DMS79 treated with DMSO at 0.1 percent for 48 hours (cell line): ENCODE results near the gene RABGAP1L.

ENCODE experiments used
- DNase-seq: peaks from one replicate; lab custom pipeline; 2025; lab: John Stamatoyannopoulos, UW

Gene RABGAP1L

GRCh38 chr1:174198202-174198601 lies 38.9 kb downstream of the RABGAP1L start:
- DNase-seq: no peak

DNA sequence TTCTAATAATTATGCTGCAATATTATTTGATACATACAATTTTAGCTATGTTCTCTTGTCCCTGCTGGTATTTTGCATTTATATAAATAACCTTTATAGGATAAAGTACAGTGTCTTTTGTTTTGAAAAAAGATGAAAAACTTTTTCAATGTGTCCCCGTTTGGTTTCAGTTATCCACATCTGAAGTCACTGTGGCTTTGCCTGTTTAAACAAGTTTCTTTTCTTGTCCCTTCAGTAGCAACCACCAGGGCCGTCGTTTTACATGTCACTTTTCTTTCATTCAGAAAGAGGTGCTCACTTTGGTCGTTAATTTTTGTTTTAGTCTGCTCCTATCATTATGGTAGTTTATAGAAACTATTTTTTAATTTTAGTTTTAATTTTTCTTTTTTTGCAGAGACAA lies 41.4 kb downstream of the RABGAP1L start:
- DNase-seq: no peak

- DNase-seq: no peak
Measured at GRCh38 chr1:174204697-174205308, 45.5 kb downstream of the RABGAP1L start.

DNA sequence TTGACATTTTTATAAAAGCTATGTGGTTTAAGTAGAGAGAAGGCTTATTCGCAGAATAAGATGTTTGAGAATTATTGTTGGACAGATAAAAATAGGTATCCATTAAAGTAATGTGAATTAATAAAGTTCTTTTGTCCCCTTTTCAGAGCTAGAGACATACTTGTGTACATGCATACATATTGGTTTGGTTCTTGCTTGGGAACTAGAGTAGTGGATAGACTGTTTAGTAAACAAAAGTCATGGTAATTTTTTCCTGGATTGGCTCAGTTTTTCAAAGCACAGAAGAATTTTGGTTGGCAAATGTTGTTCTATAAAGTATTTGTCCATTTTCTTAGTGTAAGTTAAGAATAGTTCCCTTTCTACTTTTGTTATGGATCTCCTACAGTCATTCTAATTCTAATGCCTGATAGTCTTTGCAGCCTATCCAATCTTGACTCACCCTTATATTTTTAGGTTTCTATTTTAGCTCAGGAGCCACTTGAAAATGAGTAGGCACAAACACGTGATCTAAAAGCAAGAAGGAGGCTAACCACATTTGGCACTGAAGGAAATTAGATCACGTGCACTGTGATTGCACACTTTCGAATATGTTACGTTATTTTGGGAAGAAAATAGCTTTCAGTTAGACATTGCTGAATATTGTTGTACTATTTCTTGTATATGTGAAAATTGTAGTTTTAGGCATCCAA lies 47.0 kb downstream of the RABGAP1L start:
- DNase-seq: no peak

DNA sequence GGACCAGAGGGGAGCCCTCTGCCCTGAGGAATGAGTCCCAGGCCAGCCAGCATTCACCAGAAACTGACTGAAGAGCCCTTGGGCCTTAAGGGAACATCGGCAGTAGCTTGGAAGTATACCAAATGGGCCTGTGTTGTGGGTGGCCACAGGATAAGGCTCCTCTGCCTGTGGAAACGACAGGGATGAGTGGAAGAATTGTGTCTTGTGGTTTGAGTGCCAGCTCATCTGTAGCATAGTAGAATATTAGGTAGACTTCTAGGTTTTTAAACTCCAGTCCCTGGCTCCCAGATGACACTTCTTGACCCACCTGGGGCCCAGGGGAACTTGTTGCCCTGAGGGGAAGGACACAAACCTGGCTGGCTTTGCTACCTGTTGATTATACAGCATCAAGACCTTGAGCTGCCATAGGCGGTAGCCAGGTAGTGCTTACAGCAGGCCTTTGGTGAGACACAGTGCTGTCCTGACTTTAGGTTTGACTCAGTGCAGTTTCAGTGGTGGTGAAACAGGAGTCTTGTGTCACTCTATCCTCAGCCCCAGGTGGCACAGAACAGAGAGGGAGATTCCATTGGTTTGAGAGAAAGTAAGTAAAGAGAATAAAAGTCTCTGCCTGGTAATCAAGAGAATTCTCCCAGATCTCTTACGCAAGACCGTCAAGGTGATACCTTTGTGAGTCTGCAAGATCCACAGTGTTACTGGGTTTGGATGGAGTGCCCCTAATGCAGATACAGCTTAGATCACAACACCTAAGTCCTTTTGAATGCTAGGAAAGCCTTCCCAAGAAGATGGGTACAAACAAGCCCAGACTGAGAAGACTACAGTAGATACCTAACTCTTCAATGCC lies 50.2 kb downstream of the RABGAP1L start:
- DNase-seq: no peak

DNA sequence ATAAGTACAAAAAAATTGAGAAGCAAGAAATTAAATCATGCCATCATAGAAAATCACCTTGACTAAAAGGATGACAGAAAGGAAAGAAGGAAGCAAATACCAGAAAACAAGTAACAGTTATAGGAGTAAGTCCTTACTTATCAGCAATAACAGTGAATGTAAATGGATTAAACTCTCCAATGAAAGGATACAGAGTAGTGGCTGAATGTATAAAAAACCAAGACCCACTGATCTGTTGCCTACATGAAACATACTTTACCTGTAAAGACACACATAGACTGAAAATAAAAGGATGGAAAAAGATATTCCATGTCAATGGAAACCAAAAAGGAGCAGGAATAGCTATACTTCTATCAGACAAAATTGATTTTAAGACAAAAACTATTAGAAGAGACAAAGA lies 52.2 kb downstream of the RABGAP1L start:
- DNase-seq: no peak

- DNase-seq: no peak
Measured at GRCh38 chr1:174215766-174216165, 56.4 kb downstream of the RABGAP1L start.

- no peak for DNase-seq
Measured at GRCh38 chr1:174217248-174217647, 57.9 kb downstream of the RABGAP1L start.

- DNase-seq: peak; percentile 20
Measured at GRCh38 chr1:174217787-174218574, 58.7 kb downstream of the RABGAP1L start.

DNA sequence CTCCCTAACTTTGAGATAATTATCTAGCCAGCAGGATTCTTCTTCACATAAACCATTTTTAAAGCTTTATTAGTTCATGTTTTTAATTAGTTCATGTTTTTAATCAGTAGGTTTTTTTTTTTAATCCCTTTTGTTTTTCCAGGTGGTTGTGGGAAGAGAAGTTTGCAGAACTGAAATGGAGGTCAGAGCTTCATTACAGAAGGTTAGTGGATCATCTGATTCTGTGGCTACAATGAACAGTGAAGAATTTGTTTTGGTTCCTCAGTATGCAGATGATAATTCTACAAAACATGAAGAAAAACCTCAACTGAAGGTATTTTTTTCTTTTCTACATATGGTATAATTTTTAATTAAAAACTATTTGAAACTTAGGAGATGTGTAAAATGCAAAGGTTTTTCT lies 59.7 kb downstream of the RABGAP1L start:
- no peak for DNase-seq

- no peak for DNase-seq
Measured at GRCh38 chr1:174219606-174220370, 60.5 kb downstream of the RABGAP1L start.

- DNase-seq: no peak
Measured at GRCh38 chr1:174221681-174222080, 62.4 kb downstream of the RABGAP1L start.

GRCh38 chr1:174222166-174222949 lies 63.0 kb downstream of the RABGAP1L start:
- no peak for DNase-seq

GRCh38 chr1:174224641-174225040 lies 65.3 kb downstream of the RABGAP1L start:
- no peak for DNase-seq

DNA sequence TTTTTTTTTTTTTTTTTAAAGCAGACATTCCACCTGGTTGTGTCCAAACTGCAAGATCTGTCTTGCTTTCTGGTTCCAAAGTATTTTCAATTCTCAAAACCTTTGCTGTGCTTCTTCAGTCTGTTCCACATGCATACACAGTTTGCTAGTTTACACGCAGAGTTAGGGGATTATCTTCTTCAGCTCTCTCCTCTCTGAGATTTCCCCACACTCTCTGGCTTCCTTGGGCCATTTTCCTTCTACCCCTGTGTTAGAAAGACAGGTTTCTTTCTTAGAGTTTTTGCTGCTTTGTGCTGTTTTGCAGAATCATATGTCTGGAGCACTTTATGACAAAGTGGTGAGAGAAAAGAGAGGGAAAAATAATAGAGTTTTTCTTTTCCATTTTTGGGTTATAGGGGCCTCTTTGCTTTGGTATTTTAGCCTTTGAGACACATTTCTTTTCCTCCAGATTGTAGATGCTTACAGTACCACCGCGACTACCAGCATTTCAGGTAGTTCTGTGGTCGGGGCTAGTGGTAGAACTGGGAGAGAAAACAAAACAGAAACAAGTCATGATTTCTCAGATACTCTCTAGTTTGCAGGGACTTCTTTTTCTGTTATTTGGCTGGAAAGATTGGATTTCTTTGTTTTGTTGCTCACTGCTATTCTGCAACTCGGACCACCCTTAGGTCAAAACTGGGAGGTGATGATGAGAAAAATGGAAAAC lies 66.3 kb downstream of the RABGAP1L start:
- no peak for DNase-seq

- DNase-seq: no peak
Measured at GRCh38 chr1:174230399-174230798, 71.1 kb downstream of the RABGAP1L start.

DNA sequence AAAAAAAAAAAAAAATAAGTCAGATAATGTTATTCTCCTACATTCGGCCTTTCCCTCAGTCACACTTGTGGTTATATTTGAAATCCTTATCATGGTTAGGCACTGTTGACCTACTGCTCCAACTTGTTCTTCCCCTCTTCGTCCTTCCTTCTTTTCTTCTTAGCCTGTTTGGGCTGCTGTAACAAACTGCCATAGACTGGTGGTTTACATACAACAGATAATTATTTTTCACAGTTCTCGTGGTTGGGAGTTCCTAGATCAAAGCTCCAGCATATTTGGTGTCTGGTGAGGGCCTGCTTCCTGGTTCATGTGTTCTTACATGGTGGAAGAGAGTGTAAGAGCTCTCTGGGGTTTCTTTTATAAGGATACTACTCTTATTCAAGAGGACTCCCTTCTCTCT lies 73.4 kb downstream of the RABGAP1L start:
- no peak for DNase-seq

GRCh38 chr1:174238845-174239501 lies 79.7 kb downstream of the RABGAP1L start:
- DNase-seq: peak; percentile 37

- no peak for DNase-seq
Measured at GRCh38 chr1:174239541-174239940, 80.2 kb downstream of the RABGAP1L start.
